ENCODE results near the gene PPM1H.

- TF ChIP-seq CTCF (conservative IDR thresholded peaks at IDR 0.05; ENCODE audit: low read length) (no peak), EZH2phosphoT487 (IDR thresholded peaks at IDR 0.05; ENCODE audit: borderline replicate concordance) (no peak)
These were observed 217.3 kb downstream of the PPM1H start for GRCh38 chr12:62717643-62718042.

Measured in Loucy (cell line).